Astrocyte (in vitro differentiated cells and primary cell): ENCODE results near the gene FCGR1A.
"Not testable (repeated sequence)": the region's sequence is repeated elsewhere in the genome, so short reads cannot be mapped to it uniquely, and the experiment has no call there.

Experiments used
- CTCF ChIP-seq: IDR thresholded peaks from 2 replicates; pipeline ENCODE4 v1.5.1; 2011; ENCODE audit warnings: low read depth, mild to moderate bottlenecking, inconsistent platforms, low read length, moderate library complexity; ENCODE audit not compliant: insufficient read depth
- EZH2 ChIP-seq: IDR thresholded peaks from 2 replicates; pipeline ENCODE4 v1.6.1; 2012; ENCODE audit warnings: mild to moderate bottlenecking, low read length, inconsistent platforms; ENCODE audit not compliant: insufficient read depth

DNA sequence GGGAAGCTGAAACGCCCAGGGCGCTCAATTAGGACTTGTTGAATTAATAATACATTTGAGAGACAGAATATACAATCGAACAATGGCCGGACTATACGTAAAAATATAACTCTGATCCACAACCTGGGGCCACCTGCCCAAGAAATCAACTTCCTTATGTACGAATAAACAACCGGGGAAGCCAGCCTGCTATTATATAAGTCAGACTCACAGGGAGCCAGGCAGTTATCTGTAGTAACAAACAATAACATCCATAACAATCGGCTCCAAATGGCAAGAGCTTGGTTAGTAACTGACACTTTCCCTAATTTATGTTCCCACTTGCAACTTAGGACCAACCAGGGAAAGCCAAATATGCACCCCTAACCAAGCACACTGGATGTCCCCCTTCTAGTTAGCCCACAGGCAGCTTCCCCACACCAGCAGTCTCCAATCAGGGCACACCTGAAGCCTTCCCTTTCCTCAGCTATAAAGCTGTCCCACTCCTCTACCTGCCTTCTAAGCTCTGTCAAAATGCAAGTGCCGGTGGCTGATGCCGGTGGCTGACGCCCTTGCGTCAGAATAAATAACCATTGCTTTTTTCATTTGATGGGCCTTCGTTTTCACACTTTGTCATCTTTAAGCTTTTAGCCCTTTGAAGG, 41.8 kb upstream of the FCGR1A start:
- not testable (repeated sequence) for TF ChIP-seq CTCF, EZH2
